HG02642 (cell line): ENCODE results near the gene TRAM2.

Source experiments
- ATAC-seq: cut with Tn5 transposase; IDR thresholded peaks from one replicate; pipeline ENCODE4 v1.9.1; 2021; ENCODE audit warnings: mild to moderate bottlenecking; ENCODE audit not compliant: unreplicated experiment, poor library complexity

The TRAM2 gene

GRCh38 chr6:52534363-52534762 is 42.5 kb downstream of the TRAM2 start:
- ATAC-seq, result no peak

- no peak for ATAC-seq
These were observed 43.4 kb downstream of the TRAM2 start for GRCh38 chr6:52533491-52533890.

- no peak for ATAC-seq
These were observed 44.4 kb downstream of the TRAM2 start for GRCh38 chr6:52532457-52532856.

- ATAC-seq, result no peak
These were observed 45.0 kb downstream of the TRAM2 start for GRCh38 chr6:52531834-52532233.

GRCh38 chr6:52531396-52531795 is 45.5 kb downstream of the TRAM2 start:
- ATAC-seq, result no peak

- no peak for ATAC-seq
These were observed 46.5 kb downstream of the TRAM2 start for GRCh38 chr6:52530351-52530750.

- peak; percentile 54 for ATAC-seq
These were observed 47.5 kb downstream of the TRAM2 start for GRCh38 chr6:52529311-52529710.

GRCh38 chr6:52527436-52527835 is 49.4 kb downstream of the TRAM2 start:
- ATAC-seq, result no peak

GRCh38 chr6:52526634-52527033 is 50.2 kb downstream of the TRAM2 start:
- ATAC-seq, result no peak

- no peak for ATAC-seq
These were observed 51.9 kb downstream of the TRAM2 start for GRCh38 chr6:52524918-52525317.

GRCh38 chr6:52523378-52524142 is 53.3 kb downstream of the TRAM2 start:
- ATAC-seq, result no peak

GRCh38 chr6:52522655-52523054 is 54.2 kb downstream of the TRAM2 start:
- ATAC-seq, result no peak

GRCh38 chr6:52522151-52522626 is 54.7 kb downstream of the TRAM2 start:
- no peak for ATAC-seq

- ATAC-seq, result no peak
These were observed 57.2 kb downstream of the TRAM2 start for GRCh38 chr6:52519618-52520017.

- ATAC-seq, result no peak
These were observed 58.4 kb downstream of the TRAM2 start for GRCh38 chr6:52518279-52518945.

GRCh38 chr6:52517502-52518278 is 59.2 kb downstream of the TRAM2 start:
- peak; percentile 86 for ATAC-seq

GRCh38 chr6:52516943-52517342 is 59.9 kb downstream of the TRAM2 start:
- ATAC-seq, result no peak

GRCh38 chr6:52516269-52516668 is 60.6 kb downstream of the TRAM2 start:
- no peak for ATAC-seq

GRCh38 chr6:52515219-52515960 is 61.5 kb downstream of the TRAM2 start:
- ATAC-seq, result no peak

- no peak for ATAC-seq
These were observed 62.3 kb downstream of the TRAM2 start for GRCh38 chr6:52514514-52514913.
